Measurements from ENCODE around the gene SIK2.

Gene SIK2

DNA sequence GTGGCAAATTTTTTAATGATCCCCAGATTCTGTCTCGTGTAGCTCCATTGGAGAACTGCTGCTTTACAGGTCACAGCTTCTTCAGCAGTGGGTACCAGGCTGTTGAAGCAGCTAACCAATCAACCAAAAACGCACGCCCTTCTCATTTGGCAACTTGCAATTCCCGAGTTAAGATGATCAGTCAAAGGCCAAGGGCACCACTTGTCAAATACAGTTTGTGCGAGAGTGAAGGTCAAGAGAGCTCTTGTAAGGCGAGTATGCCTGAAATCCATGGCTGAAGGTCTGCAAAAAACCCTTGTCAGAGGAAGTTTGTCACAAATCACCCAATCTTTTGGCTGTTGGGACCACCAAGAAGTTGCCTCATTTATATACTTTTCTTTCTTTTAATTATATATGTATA, 176.9 kb downstream of the SIK2 start:
- CTCF ChIA-PET = interaction anchor here (0.7 to 6.3 kb wide), 20 partner anchors 9 to 324 kb away, joined by 3 to 145 read pairs (median 10); partner anchors contain the start of gene SIK2

More for the DNA sequence above, 176.9 kb downstream of the SIK2 start:
- no peak overlapping the region for H3K4me3 ChIP-seq (ENCODE audit: low read depth, low read length)
- POLR2A ChIA-PET = no interaction called here
- TF ChIP-seq CTCF (IDR thresholded peaks at IDR 0.05; ENCODE audit: insufficient read depth, low read length, missing control alignments) = no peak
- DNase-seq (ENCODE audit: low read depth, low spot score) = no peak
